HG03521 (cell line): ENCODE results near the gene COL4A3.
A peak's percentile ranks its signal among the peaks of the same experiment; 100 is the strongest.

Source experiments
- ATAC-seq: cut with Tn5 transposase; IDR thresholded peaks from one replicate; pipeline ENCODE4 v1.9.1; 2021; ENCODE audit warnings: mild to moderate bottlenecking, moderate library complexity; ENCODE audit not compliant: unreplicated experiment

The COL4A3 gene

GRCh38 chr2:227285741-227286236, 121.4 kb downstream of the COL4A3 start:
- ATAC-seq, result no peak

- ATAC-seq, result no peak
Measured at GRCh38 chr2:227287771-227288170, 123.3 kb downstream of the COL4A3 start.

- ATAC-seq, result no peak
Measured at GRCh38 chr2:227292314-227292713, 127.9 kb downstream of the COL4A3 start.

- no peak for ATAC-seq
Measured at GRCh38 chr2:227293531-227293930, 129.1 kb downstream of the COL4A3 start.

GRCh38 chr2:227295806-227296205, 131.4 kb downstream of the COL4A3 start:
- no peak for ATAC-seq

GRCh38 chr2:227296671-227297405, 132.4 kb downstream of the COL4A3 start:
- no peak for ATAC-seq

GRCh38 chr2:227301523-227301922, 137.1 kb downstream of the COL4A3 start:
- no peak for ATAC-seq

GRCh38 chr2:227308784-227309183, 144.4 kb downstream of the COL4A3 start:
- peak; percentile 56 for ATAC-seq

- no peak for ATAC-seq
Measured at GRCh38 chr2:227310756-227311110, 146.3 kb downstream of the COL4A3 start.

- ATAC-seq, result no peak
Measured at GRCh38 chr2:227311861-227312506, 147.6 kb downstream of the COL4A3 start.

- no peak for ATAC-seq
Measured at GRCh38 chr2:227312579-227312978, 148.2 kb downstream of the COL4A3 start.

- no peak for ATAC-seq
Measured at GRCh38 chr2:227313310-227313709, 148.9 kb downstream of the COL4A3 start.

GRCh38 chr2:227317834-227318233, 153.4 kb downstream of the COL4A3 start:
- ATAC-seq, result no peak

GRCh38 chr2:227320305-227321094, 156.1 kb downstream of the COL4A3 start:
- no peak for ATAC-seq

GRCh38 chr2:227322530-227323205, 158.2 kb downstream of the COL4A3 start:
- ATAC-seq, result no peak

- ATAC-seq, result no peak
Measured at GRCh38 chr2:227323818-227324217, 159.4 kb downstream of the COL4A3 start.

GRCh38 chr2:227324642-227324994, 160.2 kb downstream of the COL4A3 start:
- no peak for ATAC-seq

GRCh38 chr2:227324995-227325838, 160.8 kb downstream of the COL4A3 start, which contains the start of gene MFF:
MFF (plus strand) TSS chr2:227325251; CDS start chr2:227330666, 5,415 bp downstream.
- ATAC-seq, result peak; percentile 97

- no peak for ATAC-seq
Measured at GRCh38 chr2:227325839-227326195, 161.4 kb downstream of the COL4A3 start.

GRCh38 chr2:227326783-227327182, 162.4 kb downstream of the COL4A3 start:
- no peak for ATAC-seq
